Muscle layer of duodenum (tissue), 2 donors: ENCODE data around the gene SP1.
"Not testable (repeated sequence)": the region's sequence is repeated elsewhere in the genome, so short reads cannot be mapped to it uniquely, and the experiment has no call there.

Experiments
- H3K27ac ChIP-seq: one replicate; pipeline ENCODE4 v1.7.0; 2013; ENCODE audit warnings: mild to moderate bottlenecking, low read length
- H3K27me3 ChIP-seq: one replicate; pipeline ENCODE4 v1.7.0; 2013; ENCODE audit warnings: low read depth, mild to moderate bottlenecking, control low read depth, low read length
- H3K36me3 ChIP-seq, 2 donors: one replicate each; pipeline ENCODE4 v1.7.0; 2013; ENCODE audit warnings: low read length in 2 of 2, control low read depth in 1 of 2, mild to moderate bottlenecking in 1 of 2; ENCODE audit not compliant: insufficient read depth in 2 of 2, control insufficient read depth in 1 of 2
- H3K4me1 ChIP-seq, 2 donors: one replicate each; pipeline ENCODE4 v1.7.0; 2013; ENCODE audit warnings: low read length in 2 of 2, mild to moderate bottlenecking in 2 of 2, control low read depth in 1 of 2, moderate library complexity in 1 of 2; ENCODE audit not compliant: insufficient read depth in 2 of 2, control insufficient read depth in 1 of 2
- H3K4me3 ChIP-seq, 2 donors: one replicate each; pipeline ENCODE4 v1.7.0; 2013; ENCODE audit warnings: low read length in 2 of 2, low read depth in 1 of 2, mild to moderate bottlenecking in 1 of 2
- H3K9me3 ChIP-seq, 2 donors: one replicate each; pipeline ENCODE4 v1.7.0; 2013; ENCODE audit warnings: low read length in 2 of 2, control low read depth in 1 of 2, mild to moderate bottlenecking in 1 of 2; ENCODE audit not compliant: control insufficient read depth in 1 of 2
- donor health status: healthy.

The SP1 gene

DNA sequence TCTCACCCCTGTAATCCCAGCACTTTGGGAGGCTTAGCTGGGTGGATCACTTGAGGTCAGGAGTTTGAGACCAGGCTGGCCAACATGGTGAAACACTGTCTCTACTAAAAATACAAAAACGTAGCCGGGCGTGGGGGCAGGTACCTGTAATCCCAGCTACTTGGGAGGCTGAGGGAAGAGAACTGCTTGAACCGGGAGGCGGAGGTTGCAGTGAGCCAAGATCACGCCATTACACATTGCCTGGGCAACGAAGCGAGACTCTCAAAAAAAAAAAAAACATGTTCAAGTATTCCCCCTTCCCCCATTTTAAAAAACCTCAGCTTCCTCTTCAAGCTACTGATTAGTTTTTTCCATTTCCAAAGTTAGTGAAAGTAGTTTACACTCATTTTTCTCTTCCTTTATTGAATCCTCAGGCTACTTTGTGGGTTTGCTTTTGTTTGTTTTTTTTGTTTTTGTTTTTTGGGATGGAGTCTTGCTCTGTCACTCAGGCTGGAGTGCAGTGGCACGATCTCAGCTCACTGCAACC, 37.4 kb downstream of the SP1 start:
- not testable (repeated sequence) for H3K27ac ChIP-seq, H3K36me3 ChIP-seq, H3K4me3 ChIP-seq, H3K27me3 ChIP-seq, H3K9me3 ChIP-seq
- H3K4me1 ChIP-seq, result peaks cover 0 to 41% of the 10 kb centered on the region in 2 donors

DNA sequence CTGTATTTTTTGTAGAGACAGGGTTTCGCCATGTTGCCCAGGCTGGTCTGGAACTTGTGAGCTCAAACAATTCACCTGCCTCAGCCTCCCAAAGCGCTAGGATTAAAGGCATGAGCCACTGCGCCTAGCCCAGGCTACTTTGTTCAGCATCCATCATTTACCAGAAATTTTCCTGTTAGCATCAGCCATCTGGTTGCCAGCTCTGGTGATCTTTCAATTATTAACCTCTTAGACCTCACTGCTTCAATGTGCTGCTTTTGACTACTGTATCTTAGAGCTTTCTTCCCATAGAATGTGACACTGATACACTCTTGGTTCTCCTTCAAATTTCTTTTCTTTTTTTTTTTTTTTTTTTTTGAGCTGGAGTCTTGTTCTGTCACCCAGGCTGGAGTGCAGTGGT, 38.2 kb downstream of the SP1 start:
- Histone ChIP-seq H3K9me3 (no peaks in the 10 kb centered on the region), H3K27me3 (no peaks in the 10 kb centered on the region), H3K4me1 (peaks cover 0 to 34% of the 10 kb centered on the region in 2 donors), H3K36me3 (no peaks in the 10 kb centered on the region), H3K27ac (no peak overlapping the region), H3K4me3 (no peak overlapping the region)

DNA sequence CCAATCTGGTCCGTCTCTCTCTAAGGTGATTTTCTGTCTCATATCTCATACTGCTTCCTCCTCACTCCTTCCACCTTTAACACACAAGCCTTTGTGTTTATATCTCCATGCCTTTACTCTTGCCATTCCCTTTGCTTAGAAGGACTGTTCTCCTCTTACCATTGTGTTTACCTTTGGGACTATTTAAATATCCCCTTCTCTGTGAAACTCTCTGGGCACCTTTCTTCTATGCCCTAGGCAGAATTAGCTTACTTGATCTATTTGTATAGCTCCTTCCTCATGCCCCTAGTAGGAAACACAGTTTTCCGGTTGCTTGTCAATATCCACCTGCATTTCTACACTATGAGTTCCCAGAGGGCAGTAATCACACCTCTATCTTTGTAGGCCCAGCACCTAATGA, 39.8 kb downstream of the SP1 start:
- no peak overlapping the region for H3K4me3 ChIP-seq
- H3K36me3 ChIP-seq, result no peaks in the 10 kb centered on the region
- H3K4me1 ChIP-seq, result peaks cover 0 to 20% of the 10 kb centered on the region in 2 donors
- H3K27ac ChIP-seq, result no peak overlapping the region
- H3K27me3 ChIP-seq, result no peaks in the 10 kb centered on the region
- H3K9me3 ChIP-seq, result no peaks in the 10 kb centered on the region

DNA sequence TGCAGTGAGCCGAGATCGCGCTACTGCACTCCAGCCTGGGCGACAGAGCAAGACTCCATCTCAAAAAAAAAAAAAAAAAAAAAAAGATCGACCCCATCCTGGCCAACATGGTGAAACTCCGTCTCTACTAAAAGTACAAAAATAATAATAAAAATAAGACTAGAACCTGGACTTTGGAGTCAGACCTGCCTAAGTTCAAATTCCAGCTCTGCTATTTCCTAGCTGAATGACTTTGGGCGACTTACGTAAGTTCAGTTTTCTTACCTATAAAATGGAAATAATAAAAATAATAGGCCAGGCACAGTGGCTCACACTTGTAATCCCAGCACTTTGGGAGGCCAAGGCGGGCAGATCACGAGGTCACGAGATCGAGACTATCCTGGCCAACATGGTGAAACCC, 42.3 kb downstream of the SP1 start:
- not testable (repeated sequence) for H3K27me3 ChIP-seq, H3K9me3 ChIP-seq, H3K27ac ChIP-seq, H3K36me3 ChIP-seq, H3K4me1 ChIP-seq, H3K4me3 ChIP-seq

DNA sequence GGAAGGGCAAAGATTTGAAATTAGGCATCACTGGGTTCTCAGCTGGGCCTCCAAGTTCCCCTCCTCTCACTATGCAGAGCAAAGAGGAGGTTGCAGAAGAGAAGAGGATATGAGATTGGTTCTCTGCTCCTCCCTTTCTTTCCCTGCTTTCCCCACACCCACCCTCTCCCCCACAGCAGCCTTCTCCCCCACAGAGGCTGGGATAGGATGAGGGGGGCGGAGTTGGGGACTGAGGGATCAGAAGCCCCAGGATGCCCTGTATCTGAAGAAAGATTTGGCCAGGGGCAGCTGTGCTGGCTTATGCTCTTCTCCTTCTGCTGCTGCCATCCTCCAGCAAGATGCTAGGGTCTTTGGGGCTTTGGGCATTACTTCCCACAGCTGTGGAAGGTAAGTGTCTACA, 43.6 kb downstream of the SP1 start, which contains the start of gene AMHR2:
TSS of gene AMHR2 (plus strand) at position 259 of the 400 bp plus-strand sequence. CDS start at position 339, 80 bp downstream.
- Histone ChIP-seq H3K27me3 (no peaks in the 10 kb centered on the region), H3K9me3 (no peaks in the 10 kb centered on the region), H3K4me1 (peaks cover 0 to 7% of the 10 kb centered on the region in 2 donors), H3K4me3 (no peak within 1 kb of the TSS), H3K36me3 (no peaks in the 10 kb centered on the region), H3K27ac (no peak within 1 kb of the TSS)

DNA sequence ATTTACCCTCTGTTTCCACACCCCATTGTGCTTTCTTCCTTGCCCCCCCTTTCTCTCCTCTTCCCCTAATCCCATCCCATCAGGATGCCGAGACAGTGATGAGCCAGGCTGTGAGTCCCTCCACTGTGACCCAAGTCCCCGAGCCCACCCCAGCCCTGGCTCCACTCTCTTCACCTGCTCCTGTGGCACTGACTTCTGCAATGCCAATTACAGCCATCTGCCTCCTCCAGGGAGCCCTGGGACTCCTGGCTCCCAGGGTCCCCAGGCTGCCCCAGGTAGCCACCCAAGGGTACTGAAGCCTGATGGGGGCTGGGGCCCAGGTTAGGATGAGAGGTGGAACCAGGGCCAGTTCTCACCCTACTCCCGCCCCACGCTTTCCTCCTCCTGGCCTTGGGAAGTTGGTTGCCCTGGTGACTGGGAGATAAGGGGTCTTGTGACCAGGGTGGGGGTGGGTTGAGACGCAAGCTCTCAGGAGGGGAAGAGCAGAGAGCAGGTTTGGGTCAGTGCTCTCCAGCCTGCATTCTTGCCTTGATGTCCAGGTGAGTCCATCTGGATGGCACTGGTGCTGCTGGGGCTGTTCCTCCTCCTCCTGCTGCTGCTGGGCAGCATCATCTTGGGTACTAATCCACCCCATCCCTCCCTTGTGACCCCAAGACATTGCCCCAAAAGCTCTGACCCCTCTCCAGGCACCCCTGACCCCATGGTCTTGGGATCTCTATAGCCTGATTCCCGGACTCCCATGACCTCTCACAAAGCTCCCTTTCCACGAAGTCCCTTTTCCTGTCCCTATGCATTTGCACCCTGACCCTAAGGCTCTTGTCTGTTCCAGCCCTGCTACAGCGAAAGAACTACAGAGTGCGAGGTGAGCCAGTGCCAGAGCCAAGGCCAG, 44.9 kb downstream of the SP1 start:
- H3K27me3 ChIP-seq, result no peaks in the 10 kb centered on the region
- H3K9me3 ChIP-seq, result no peaks in the 10 kb centered on the region
- no peak overlapping the region for H3K27ac ChIP-seq
- H3K36me3 ChIP-seq, result no peaks in the 10 kb centered on the region
- no peak overlapping the region for H3K4me3 ChIP-seq
- peaks cover 0 to 6% of the 10 kb centered on the region in 2 donors for H3K4me1 ChIP-seq

DNA sequence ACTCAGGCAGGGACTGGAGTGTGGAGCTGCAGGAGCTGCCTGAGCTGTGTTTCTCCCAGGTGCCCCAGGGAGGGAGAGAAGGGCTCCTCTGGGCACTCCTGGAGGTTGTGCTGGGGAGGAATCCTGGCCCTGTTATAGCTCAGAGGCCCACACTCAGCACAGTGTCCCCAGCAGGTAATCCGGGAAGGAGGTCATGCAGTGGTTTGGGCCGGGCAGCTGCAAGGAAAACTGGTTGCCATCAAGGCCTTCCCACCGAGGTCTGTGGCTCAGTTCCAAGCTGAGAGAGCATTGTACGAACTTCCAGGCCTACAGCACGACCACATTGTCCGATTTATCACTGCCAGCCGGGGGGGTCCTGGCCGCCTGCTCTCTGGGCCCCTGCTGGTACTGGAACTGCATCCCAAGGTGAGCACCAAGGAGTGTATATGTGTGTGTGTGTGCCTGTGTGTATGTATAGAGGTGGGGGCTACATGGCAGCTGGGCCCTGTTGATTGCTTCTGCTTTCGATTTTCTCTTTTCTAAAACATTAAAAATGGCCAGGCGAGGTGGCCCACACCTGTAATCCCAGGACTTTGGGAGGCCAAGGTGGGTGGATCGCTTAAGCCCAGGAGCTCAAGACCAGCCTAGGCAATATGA, 45.7 kb downstream of the SP1 start:
- Histone ChIP-seq H3K4me3 (no peak overlapping the region), H3K36me3 (no peaks in the 10 kb centered on the region), H3K27me3 (no peaks in the 10 kb centered on the region), H3K4me1 (peaks cover 0 to 3% of the 10 kb centered on the region in 2 donors), H3K9me3 (no peaks in the 10 kb centered on the region), H3K27ac (no peak overlapping the region)

DNA sequence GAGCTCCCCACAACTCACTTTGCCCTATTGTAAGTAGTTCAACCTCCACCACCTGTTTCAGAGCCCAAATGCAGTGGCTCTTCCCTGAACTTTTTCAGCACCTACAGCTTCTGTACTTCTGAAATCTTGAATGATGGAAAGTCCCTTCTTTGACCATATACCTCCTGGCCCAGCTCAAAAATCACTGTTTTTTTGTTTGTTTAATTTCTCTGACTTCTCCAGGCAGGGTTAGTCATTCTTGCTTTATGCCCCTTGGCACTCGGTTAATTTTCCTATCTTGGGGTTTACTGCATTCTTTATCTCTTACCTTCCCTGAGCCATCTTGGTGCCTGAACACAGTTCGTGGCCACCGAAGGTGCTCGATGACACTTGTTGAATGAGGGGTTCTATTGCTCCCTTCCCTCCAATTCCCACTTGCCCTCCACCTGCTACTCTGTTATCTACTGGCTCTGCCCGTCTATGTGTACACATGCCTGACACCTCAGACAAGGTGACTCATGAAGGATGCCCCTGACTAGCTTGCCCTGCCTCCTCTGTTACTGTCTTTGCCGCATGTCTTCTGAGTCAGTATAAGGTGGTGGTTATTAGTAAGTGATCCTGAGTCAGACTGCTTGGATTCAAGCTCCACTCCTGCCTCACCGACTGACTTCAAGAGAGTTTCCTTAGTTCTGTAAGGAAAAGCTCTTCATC, 48.1 kb downstream of the SP1 start:
- Histone ChIP-seq H3K4me1 (no peaks in the 10 kb centered on the region), H3K27me3 (no peaks in the 10 kb centered on the region), H3K4me3 (no peak overlapping the region), H3K27ac (no peak overlapping the region), H3K36me3 (no peaks in the 10 kb centered on the region), H3K9me3 (no peaks in the 10 kb centered on the region)

DNA sequence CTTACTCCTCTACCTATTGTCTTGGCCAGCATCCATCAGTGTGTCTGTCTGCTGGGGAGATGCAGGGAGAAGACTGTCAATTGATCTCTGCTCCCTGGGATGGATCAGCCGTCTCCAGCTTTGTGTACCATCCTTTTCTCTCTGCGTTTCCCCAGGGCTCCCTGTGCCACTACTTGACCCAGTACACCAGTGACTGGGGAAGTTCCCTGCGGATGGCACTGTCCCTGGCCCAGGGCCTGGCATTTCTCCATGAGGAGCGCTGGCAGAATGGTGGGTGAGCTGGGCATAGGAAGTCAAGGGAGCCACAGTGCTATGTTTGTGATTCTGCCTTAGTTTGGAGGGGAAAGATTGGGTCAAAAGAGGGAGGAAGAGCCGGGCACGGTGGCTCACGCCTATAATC, 48.8 kb downstream of the SP1 start:
- no peaks in the 10 kb centered on the region for H3K9me3 ChIP-seq
- H3K27ac ChIP-seq, result no peak overlapping the region
- H3K4me1 ChIP-seq, result no peaks in the 10 kb centered on the region

DNA sequence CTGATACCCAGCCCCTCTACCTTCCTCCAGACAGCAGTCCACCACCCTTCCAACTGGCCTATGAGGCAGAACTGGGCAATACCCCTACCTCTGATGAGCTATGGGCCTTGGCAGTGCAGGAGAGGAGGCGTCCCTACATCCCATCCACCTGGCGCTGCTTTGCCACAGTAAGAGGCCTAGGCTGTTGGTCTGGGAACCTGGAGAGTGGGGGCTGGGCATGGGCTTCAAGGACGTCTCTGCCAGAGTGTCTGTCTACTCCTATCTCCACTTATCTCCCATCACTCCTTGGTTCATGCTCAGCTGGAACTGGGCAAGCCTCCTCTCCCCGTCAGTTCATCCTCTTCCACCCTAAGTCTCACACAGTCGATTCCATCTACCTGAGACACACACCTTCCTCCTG, 50.1 kb downstream of the SP1 start:
- Histone ChIP-seq H3K4me1 (no peaks in the 10 kb centered on the region), H3K36me3 (no peaks in the 10 kb centered on the region), H3K27ac (no peak overlapping the region), H3K4me3 (no peak overlapping the region), H3K27me3 (no peaks in the 10 kb centered on the region), H3K9me3 (no peaks in the 10 kb centered on the region)

More for the DNA sequence above, 48.8 kb downstream of the SP1 start:
- Histone ChIP-seq H3K36me3 (no peaks in the 10 kb centered on the region), H3K4me3 (no peak overlapping the region), H3K27me3 (no peaks in the 10 kb centered on the region)

DNA sequence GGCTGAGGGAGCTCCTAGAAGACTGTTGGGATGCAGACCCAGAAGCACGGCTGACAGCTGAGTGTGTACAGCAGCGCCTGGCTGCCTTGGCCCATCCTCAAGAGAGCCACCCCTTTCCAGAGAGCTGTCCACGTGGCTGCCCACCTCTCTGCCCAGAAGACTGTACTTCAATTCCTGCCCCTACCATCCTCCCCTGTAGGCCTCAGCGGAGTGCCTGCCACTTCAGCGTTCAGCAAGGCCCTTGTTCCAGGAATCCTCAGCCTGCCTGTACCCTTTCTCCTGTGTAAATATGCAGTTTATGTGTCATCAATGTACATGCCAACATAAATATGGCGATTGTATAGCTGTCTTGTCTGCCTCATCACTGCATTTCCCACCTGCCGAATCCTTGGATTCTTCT, 51.2 kb downstream of the SP1 start:
- H3K4me3 ChIP-seq, result no peak overlapping the region
- H3K9me3 ChIP-seq, result no peaks in the 10 kb centered on the region
- H3K27me3 ChIP-seq, result no peaks in the 10 kb centered on the region
- no peaks in the 10 kb centered on the region for H3K4me1 ChIP-seq
- no peak overlapping the region for H3K27ac ChIP-seq
- no peaks in the 10 kb centered on the region for H3K36me3 ChIP-seq
